CD4-positive, alpha-beta T cell treated with Interferon gamma for 1 hour (primary cell): ENCODE data around the gene ELMO1.

Experiments used
- DNase-seq: peaks from one replicate; pipeline ENCODE4 v3.0.0-alpha.2; 2020

Gene ELMO1

DNA sequence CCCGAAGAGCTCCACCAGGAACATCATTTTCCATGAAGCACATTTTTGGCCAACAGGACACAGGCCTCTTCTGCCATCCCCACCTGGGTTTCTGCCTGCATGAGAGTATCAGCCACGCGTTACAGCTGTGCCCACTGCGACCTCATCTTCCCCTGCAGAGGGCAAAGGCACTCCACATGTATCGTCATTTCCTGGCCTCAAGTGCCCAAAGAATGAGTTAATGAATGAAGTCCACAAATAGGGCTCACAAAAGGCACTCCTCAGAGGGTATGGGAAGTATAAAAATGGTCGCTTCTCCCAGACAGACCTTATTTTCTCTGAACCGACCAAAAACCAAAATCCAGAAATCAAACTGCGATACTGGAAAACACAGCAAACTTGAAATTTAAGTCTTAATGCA lies 18.5 kb downstream of the ELMO1 start:
- DNase-seq = no peak

DNA sequence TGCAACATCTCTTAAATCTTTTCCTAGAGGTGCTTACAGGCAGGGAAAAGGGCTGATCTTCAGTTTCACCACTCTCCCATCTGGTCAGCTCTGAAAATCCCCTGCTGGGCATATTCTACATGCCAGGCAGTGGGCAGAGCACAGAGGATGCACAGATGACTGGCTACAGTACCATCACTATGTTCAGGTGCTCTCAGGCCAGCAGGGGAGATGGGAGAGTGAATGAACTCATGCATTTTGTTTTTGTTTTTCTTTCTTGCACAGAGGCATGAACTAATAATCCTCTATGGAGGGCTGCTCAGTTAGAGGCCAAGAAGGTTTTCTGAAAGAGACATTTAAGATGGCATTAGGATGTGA lies 19.3 kb downstream of the ELMO1 start:
- DNase-seq = no peak

DNA sequence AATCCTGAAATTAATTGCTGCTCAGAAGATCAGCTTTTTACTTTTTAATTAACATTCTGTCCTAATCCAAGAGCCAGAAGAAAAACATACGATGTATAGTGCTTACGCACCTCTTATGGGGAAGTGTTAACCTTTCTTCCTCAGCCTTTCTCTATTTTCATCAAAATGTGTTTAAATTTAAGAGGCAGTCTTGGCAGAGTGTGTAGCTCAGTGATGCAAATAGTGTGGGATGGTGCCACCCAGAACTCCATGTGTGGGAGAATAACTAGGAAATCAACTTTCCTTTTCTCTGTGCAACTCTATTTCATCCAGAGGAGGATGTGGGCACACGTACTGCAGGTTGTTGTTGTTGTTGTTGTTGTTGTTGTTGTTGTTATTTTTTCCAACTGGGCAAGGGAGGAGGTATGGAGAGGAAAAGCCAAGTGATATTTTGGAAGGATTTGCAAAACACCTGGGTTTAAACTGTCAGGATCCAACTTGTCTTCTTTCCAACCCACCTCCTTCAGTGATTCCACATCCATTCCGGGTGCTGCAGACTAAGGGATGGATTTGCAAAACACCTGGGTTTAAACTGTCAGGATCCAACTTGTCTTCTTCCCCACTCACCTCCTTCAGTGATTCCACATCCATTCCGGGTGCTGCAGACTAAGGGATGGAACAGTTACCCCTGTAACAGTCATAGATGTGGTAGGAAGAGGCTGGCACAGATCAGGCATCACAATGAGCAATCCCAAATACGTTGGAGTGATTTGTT lies 19.8 kb downstream of the ELMO1 start:
- no peak for DNase-seq

DNA sequence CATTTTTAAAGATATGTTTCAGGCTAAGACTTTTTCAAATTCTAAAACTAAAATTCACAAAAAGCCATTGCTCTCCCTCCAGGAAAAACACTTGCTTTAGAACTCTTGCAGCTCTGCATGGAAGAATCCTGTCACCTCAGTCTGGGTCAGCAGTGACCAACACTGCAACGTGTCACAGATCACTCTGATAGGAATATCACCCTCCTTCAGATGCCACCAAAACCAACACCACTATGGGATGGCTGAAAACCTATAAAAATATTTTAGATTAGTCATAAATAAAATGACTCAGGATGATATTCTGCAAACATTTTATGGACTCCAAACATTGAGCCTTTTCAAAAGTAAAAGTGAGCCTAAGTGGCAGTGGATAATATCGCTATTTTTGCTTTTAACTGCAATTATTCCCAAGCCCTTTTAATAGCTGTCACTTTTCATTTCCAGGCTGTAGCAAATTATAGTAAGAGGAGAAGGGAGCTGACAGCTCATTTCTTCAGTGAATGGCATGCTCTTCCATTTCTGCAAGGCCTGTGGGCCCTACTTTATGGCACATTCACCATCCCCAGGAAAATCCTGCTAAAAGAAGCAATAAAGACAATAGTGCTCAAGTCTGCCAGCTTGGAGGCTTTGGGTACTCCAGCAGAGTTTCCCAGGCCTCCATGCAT lies 21.3 kb downstream of the ELMO1 start:
- DNase-seq = no peak

DNA sequence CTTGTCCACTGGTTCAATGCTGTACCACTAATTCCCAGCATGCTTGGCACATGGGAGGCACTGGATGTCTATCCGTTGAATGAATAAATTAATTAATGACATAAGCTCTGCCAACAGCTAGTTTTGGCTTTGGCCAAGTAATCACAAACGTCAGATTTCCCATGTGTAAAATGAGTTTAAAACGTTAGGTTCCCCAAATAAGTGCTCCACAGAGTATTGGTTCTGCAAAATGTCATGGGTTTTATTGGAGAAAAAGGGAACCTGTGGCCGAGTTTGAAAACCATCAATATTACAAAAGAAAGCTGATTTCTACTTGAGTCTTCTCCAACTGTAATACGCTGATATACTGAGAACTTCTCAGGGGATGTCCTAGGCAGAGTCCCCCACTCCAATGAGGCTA lies 23.2 kb downstream of the ELMO1 start:
- no peak for DNase-seq

DNA sequence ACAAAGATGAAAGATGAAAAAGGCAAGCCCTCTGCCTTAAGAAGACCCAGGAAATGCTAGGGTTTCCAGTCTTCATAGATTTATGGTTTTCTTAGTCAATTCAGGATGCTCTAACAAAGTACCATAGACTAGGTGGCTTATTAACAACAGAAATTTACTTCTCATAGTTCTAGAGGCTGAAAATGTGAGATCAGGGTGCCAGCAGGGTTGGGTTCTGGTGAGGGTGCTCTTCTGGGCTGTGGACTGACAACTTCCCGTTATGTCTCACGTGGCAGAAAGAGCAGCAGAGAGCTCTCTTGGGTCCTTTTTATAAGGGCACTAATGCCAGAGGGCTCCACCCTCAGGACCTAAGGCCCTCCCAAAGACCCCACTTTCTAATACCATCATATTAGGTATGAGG lies 23.7 kb downstream of the ELMO1 start:
- no peak for DNase-seq

DNA sequence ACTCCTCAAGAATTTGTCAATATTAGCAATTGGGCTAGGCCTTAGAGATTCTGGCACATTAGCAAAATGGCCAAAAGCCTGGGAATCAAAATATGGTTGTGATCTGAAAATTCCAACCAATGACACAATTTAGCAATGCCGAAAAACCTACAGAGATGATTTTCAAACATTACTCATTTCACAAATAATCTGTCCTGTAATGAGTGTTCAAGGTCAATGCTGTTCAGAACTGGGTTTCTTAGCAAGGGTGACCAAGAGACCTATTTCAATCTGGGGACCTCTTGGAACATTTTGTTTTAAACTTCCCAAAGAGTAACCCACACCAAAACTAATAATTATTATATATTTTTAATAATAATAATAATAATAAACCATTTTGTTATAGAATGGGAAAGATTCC lies 24.1 kb downstream of the ELMO1 start:
- no peak for DNase-seq

DNA sequence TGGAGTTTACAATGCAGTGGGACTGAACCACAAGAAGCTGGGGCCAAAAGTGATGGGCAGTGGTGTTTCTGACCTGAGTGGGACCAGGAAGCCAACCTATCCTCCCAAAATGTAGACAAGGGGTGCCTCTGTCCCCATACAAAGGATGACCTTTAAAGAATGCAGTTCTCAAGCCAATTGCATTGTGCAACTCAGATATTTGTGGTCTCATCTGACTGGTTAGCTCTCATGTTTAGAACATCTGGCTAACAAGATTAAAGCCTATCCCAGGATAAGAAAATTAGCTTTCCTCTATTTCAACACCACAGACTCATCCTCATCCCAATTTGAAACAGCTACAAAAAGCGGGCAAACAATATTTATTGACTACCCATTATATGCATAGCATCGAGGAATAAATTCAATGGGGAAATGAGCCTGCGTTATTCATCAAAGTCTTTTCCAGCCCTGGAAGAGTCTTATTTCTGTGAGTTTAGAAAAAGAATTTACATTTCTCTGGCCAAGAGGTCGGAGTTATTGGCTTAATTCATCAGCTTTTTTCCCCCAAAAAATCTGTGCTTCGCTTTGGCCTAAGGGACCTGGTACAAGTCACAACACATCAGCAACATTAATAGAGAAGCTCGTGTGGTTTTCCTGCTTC lies 26.7 kb downstream of the ELMO1 start:
- DNase-seq = no peak

DNA sequence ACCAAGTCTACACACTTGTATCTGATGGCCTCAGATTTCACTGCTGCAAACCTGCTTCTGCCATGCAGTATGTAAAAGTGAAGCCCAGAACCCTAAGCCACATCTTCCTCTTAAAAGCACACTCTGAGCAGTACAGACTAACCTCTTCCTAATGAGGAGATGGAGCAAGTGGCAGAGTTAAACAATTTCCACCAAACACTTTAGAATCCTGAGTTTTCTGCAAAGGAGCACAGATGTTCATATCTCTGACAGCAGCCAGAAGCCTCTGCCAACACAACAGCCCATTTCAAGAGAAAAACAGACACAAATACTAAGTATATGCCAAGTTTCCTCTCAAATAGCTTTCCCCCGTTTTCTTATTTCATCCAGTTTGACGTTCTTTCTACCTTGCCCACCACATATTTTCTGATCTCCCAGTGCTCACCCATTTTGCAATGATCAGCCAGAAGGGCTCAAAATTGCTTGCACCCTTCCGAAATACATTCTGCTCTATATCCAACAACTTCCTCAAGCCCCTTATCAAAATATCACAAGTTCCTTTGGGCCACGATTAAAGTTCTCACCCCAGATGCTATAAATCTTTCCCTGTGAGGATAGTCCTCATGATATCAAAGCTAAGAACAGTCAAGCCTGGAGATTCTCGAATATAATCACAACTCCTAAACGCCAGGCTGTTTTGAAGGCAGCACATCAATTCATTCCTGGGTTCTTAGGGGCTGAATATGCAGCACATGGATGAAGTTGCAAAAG lies 27.5 kb downstream of the ELMO1 start:
- no peak for DNase-seq

DNA sequence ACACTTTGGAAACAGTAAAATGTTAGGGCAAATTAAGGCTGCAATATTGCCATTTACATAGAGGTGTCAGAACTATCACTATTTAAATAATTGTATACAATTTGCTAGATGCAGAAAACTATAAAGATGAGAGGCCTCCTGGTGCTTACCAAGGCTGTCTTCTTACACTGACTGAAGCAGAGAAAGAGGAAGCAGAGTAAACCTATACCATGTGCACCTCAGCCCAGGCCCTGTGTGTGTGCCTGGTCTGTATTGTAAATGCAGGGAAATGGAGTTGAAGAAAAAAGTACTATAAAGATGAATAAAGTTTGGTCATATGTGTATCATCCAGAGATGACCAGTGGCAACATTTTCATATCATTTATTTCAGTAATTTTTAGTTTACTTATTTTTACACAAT lies 29.2 kb downstream of the ELMO1 start:
- DNase-seq = no peak

DNA sequence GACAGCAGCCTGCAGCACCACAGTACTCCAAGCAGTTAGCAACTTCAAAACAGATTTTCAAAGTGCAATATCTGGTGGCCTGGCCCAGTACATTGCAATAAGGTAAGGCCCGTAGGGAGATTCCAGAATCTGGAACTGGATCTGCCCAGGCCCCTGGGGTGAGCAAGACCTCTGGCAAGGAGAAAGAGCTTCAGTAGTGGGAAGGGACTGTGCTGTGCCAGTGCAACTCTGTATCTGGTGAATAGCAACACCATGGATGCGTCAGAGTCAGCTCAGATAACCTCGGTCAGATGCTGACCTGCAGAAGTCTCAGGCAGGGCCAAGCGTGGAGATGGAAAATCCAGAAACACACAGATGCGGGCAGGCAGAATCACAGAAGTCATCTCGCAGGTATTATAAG lies 30.3 kb downstream of the ELMO1 start:
- no peak for DNase-seq

DNA sequence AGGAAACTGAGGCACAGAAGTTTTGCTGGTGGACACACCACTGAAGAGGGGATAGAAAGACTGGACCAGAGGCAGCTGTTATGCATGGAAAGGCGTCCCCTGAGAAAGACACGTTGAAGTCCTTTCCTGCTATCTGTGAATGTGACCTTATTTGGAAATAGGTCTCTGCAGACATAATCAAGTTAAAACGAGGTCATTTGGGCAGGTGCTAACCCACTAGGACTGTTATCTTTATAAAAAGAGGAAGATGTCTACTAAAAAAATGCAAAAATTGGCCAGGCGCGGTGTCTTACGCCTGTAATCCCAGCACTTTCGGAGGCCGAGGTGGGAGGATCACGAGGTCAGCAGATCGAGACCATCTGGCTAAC lies 31.6 kb downstream of the ELMO1 start:
- DNase-seq = no peak

DNA sequence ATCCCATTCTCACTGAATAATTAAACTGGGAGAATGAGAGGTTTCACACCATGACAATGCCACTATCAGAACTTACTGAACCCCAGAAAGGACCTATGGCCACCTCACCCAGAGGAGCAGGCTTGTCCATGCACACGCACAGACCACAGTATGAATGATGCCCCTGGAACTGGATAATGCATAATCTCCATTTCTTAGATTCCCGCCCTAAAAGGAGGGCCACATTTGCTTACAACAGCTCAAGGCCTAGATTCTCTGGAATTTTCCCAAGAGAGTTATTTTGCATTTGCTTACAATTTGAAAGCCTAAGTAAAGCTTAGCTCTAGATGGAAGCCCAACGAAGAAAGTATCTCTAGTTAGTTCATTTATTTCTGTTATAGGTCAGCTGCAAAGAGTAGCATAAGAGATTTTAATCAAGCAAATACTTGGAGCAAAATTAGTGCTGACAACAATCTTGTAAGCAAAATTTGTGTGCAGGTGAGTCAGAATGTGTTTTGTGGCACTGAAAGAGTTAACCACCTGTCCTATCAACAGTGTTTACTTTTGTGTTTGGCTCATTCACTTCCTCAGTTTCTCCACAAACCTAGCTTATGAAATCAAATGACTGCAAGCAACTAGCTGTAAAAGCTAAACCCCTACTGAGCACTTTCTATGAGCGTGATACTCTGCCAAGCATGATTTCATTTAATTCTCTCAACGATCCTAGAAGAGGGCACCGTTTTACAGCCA lies 32.1 kb downstream of the ELMO1 start:
- no peak for DNase-seq

DNA sequence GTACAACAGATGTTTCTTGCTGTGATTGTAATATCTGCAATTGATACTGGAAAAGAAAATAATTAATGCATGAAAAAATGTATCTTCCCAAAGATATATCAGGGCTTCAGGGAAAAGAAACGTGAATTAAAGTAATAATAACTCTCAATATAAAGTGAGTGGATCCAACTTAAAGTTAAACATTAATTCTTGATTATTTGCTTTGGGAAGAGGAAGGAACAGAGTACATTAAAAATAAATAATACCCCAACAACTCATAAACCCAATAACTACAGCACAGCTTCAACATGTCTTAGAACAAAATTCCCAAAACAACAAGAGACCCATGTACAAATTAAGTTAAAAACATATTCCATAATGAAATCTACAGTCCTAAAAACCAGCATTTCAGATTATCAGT lies 33.0 kb downstream of the ELMO1 start:
- no peak for DNase-seq

DNA sequence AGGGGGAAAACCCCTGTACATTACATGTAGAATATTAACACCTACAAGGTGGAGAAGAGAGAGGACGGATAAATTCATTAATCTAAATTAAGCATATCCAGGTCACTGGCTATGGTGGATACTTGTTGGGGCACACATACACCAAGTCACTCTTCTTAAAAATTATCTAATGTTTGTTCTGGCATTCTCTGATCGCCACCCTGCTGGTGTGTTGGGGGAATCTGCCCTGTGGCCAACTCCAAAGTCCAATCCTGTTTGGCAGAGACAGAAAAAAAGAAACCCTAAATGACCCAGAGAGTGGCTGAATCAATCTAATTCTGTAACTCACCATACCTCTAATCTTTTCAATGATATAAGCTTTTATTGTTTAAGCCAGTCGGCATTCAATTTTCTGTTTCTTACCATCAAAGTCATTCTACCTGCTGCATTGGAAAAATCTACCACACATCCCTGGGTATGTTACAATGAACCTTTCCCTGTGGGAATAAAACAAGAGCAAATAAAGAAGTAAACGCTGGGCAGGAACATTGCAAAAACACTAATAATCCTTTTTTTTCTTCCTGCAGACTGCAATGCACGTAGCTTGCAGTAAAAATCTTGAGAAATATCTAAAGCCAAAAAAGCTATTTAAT lies 34.2 kb downstream of the ELMO1 start:
- DNase-seq = no peak

DNA sequence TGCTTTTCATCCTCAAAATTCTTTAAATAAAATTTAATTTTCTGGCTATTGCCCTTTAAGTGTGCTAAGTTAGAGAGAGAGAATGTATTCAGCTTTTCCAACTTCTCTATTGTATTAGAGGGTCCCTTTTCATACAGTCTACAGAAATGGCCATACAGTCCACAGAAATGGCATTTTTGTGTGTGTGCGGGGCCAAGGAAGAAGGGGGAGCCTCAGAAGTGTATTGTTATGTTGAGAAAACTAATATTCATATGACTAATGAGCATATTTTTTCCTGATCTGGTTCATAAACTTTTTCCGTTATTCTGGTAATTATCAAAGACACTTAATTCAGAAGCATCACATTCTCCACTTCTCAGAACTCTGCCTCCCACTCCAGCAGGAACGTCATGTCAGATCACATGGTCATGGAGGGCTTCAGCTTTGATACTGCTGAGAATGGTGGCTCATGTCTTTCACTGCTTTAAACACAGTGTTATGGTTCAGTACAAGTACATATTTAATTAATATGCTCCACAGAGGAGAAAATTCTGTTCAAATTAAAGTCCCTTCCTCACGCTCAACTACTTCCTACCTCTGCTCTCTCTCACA lies 37.1 kb downstream of the ELMO1 start:
- no peak for DNase-seq

DNA sequence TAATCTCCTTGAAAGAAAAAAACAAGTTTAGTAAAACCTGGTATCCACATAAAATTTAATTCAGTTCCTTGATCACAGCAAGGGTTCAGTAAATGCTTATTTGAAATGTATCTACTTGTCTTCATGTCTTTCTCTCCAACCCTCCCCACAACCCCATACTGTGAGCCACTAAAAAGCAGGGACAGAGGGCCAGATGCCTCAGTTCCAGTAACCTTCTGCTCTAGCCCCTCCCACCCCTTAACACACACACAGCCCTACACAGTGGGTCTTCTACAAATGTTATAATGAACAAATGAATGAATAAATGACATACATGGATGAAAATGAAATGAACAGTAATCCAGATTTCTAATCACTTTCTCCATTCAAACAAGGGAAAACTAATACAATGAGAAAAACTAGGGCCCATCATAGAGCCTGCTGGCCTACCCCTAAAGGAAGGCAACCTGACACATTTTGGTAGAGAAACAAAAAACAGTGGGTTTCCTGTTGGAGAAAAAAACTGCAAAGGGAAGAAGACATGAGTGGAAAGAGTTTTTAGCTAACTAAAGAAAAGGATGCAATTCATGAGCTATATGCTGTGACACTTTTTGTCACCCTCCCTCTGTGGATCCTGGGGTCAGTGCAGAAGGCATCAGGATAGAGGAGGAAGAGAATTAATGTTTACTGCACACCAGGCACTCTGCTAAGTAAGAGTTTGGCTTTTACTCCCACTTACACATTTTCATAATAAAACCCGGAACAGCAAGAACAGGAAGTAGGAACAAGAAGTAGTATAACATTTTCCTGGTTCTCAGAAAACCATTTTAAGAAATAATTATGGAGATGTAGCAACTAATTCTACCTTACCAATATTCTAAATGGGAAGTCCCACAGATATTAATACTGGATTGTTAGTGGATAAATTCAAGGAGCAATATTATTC lies 38.1 kb downstream of the ELMO1 start:
- no peak for DNase-seq

DNA sequence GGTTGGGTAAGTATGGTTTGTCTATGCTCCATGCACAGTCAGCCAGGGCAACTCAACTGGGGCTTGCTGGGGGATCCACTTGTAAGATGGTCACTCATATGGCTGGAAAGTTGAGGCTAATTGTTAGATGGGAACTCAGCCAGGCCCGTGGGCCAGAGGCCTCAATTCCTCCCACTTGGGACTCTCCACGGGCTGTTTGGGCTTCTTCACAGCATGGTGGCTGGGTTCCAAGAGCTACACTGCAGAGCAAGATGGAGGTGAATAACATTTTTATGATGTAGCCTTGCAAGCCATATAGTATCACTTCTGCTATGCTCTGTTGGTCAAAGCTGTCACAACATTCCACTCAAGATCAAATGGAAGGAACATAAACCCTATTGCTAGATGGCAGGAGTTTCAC lies 39.2 kb downstream of the ELMO1 start:
- DNase-seq = no peak

DNA sequence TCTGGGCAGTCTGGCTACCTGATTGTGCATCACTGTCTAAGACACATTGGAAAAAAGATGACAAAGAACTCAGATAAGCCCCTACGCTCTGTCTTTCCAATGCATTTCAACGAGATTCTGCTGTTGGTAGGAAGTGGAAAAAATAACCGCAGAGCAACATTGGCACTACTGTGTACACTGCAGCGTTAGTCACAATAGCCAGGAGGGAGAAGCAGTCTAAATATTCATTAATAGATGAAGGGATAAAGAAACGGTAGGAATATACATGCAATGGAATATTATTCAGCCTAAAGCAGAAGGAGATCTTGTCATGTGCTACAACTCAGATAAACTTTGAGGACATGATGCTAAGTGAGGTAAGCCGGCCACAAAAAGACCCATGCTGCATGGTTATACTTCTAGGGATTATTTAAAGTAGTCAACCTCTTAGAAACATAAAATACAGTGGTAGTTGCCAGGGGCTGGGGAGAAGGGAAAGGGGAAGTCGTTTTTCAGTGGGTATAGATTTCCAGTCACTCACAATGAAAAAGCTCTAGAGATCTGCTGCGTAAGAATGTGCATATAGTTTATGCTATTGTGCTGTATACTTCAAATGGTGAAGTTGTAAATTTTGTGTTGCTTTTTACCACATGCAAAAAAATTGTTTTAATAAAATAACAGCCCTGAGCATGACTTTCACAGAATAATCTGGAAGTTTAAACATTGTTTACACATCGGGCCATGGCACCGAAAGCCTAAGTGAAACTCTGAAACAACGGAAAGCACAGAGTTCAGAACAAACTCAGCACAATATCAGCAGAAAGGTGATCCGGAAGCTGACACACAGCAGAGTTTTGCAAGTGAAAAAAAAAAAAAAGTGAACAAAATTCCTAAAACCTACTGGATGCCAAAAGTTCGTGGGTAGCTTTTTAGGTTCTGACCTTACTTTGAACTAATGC lies 40.1 kb downstream of the ELMO1 start:
- no peak for DNase-seq

DNA sequence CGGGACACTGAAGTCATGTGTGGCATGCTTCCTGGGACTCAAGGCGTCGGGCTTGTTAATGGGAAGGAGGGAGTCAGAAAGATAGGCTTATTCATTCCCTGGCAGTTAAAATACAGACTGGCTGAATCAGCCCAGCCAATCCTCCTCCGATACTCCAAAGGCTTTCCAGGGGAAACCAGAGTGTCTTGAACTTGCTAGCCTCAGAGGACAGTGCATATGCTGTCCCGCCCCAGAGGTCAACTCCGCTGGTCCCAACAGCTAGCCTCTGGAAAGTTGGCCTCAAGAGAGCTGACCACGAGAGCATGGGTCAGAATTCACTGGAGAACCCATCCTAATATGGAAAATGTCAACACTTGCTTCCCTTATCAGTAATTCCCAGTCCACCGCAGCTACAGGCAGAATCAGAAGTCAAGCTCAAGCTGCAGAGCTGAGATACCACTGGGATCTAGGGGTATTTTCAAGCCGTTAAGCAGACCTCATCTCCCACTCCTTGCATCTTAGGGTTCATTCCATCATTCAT lies 43.0 kb downstream of the ELMO1 start:
- no peak for DNase-seq
